ENCODE data around the gene HECW1.
"Not testable (repeated sequence)": the region's sequence is repeated elsewhere in the genome, so short reads cannot be mapped to it uniquely, and the experiment has no call there.

The HECW1 gene

GRCh38 chr7:43151076-43151475, 38.6 kb downstream of the HECW1 start:
- no peak for DNase-seq

DNA sequence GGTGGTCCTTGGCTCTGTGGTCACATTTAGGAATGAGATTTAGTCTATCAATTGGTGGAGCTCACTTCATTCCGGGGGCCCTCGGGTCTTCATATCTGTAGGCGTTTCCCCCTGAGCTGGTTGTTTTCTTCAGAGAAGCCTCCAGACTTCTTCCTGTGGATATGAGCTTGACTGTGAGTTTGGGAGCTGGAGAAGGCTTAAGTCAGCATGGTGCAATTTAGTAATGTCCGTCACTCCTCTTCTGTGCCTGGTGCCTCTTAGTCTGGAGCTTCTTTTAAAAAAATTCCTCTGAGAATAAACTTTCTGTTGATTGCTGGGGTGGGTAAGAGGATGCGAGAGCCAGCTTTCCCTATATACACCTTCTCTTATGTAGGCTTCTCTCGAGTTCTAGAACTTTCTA, 40.2 kb downstream of the HECW1 start:
- DNase-seq = no peak

- no peak for DNase-seq
These were observed 43.2 kb downstream of the HECW1 start for GRCh38 chr7:43155636-43156035.

- no peak for DNase-seq
These were observed 51.4 kb downstream of the HECW1 start for GRCh38 chr7:43163885-43164284.

GRCh38 chr7:43164757-43165156, 52.3 kb downstream of the HECW1 start:
- no peak for DNase-seq

- no peak for DNase-seq
These were observed 54.2 kb downstream of the HECW1 start for GRCh38 chr7:43166686-43167085.

GRCh38 chr7:43169076-43169475, 56.6 kb downstream of the HECW1 start:
- DNase-seq = no peak

GRCh38 chr7:43170571-43170970, 58.1 kb downstream of the HECW1 start:
- no peak for DNase-seq

DNA sequence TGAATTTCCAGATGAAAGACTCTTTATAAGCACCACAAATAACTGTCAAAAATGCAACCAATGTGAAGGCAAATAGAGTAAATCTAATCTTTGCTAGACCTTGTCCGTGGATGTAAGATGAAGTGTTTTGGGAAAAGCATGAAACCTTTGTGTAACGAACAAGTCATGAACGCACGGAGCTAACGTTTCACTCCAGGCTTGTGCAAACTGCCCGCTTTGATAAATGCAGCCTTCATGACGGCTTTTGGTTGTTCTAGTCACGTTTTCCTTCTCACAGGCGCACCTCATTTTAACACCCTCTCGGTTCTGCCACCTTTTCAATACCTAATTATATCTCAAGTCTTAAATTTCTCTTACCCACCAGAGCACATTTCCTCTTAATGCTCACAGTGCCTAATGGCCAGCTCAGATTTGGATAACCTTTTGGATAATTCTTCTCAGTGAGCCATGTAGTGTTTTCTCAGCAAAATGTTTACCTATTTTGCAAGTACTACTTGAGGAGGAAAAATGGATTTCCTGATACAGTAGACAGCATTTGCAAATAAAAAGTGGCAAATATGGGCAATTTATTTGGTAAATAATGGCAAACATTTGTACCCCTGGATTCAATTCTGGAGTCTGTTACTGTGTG, 63.2 kb downstream of the HECW1 start:
- no peak for DNase-seq

GRCh38 chr7:43179393-43179792, 66.9 kb downstream of the HECW1 start:
- DNase-seq = no peak

GRCh38 chr7:43192806-43193460, 80.5 kb downstream of the HECW1 start:
- no peak for DNase-seq

DNA sequence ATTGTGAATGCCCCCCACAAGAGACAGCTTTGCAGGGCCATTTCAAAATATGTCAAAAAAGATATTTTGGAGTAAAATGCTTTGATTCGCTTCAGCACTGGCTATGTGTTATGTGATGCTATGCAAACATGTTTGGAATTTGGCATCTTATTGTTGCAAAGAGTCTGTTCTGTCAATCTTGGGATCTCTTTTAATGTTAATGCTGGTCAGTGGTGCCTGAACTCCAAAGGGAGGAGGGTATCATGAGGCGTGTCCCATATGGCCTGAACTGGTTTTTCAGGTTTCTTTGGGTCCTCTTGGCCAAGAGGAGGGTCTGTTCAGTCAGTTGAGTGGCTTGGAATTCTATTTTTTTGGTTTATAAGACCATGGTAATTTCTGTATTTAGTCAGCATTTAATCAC, 81.4 kb downstream of the HECW1 start:
- DNase-seq = no peak

DNA sequence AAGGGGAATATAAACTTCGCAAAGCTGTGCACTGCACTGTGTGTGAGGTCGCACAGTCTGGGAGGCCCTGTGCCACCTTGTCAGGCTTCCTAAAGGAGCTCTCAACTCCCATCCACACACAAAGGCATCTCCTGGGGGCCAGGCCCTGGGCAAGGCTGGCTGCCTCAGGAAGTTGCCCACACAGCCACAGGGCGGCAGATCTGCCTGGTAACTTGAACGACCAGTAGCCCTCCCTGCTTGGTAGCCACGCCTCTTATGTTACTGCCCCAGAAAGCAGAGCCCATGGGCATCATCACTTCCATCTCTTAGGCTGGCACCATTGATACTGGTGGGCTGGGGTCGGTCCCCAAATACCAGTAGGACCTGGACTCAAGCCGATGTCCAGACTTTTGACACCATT, 82.8 kb downstream of the HECW1 start:
- no peak for DNase-seq

GRCh38 chr7:43195768-43196167, 83.3 kb downstream of the HECW1 start:
- DNase-seq = no peak

DNA sequence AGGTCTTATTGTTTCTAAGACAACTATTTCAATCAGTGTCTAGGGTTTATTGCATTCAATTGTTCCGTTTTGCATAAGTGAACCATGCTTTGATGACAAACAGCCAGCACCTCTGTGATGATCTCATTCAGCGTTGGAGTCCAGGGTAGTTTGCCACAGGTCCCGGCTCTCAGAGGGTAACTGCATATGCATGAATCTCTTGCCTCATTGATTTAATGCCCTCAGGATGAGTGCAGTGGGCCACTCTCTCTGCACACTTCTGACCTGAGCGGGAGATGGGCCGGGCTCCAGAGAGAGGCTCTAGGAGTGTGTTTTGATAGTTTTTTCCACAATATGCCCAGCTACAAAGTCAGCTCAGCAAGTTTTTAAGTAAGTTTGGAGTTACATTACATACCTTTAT, 83.9 kb downstream of the HECW1 start:
- DNase-seq = no peak

- no peak for DNase-seq
These were observed 85.6 kb downstream of the HECW1 start for GRCh38 chr7:43198016-43198415.

DNA sequence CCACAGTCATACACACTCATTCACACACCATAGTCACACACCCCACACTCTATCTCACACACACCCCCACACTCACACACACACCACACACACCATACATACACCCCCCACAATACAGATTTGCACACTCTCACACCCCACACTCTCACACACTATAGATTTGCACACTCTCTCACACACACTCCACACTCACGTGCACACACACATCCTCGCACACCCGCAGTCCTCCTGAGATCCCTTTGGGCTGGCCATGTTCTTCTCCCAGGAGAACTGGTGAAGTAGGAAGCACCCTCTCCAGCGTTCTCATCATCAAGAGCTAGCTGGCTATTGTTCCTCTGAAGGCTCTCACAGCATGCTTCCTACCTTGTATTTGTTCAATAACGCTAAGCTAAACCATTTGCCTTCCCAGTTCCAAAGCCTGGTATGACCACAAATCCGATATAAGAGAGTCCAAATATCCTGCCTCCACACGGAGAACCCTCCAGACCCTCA, 86.2 kb downstream of the HECW1 start:
- DNase-seq = no peak

- DNase-seq = no peak
These were observed 87.1 kb downstream of the HECW1 start for GRCh38 chr7:43199371-43200160.

- DNase-seq = no peak
These were observed 89.5 kb downstream of the HECW1 start for GRCh38 chr7:43201912-43202311.

- no peak for DNase-seq
These were observed 91.6 kb downstream of the HECW1 start for GRCh38 chr7:43204081-43204480.

DNA sequence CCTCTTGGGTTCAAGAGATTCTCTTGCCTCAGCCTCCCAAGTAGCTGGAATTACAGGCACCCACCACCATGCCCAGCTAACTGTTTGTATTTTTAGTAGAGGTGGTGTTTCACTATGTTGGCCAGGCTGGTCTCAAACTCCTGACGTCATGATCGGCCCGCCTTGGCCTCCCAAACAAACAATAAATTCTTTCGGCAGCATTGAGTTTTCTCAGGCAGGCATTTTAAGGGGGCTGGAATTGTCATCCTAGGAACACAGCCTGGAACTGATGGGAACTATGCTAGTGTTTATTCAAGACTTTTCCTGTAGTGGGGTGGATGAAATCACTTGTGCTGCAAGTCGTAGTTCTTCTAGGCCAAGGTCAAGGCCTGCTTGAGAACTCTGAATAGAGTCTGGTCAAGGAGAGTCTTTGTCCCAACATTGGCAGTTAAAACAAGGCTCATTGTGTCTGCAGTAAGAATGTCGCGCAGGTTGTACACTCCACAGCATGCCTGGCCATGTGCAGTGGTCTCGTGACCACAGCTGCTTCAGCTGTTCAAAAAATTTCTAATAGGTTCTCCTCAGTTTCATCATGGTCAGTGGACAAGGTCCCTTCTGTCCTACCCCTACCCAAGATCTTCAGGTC, 92.8 kb downstream of the HECW1 start:
- DNase-seq = no peak

- DNase-seq = no peak
These were observed 95.8 kb downstream of the HECW1 start for GRCh38 chr7:43208242-43208641.

GRCh38 chr7:43210539-43210938, 98.1 kb downstream of the HECW1 start:
- DNase-seq = not testable (repeated sequence)

GRCh38 chr7:43211286-43211685, 98.8 kb downstream of the HECW1 start:
- no peak for DNase-seq

All from cerebellar nuclear complex (tissue), 1 donor.